HG02943 (cell line): ENCODE measurements around the gene EPHB3.

Source experiments
- ATAC-seq: cut with Tn5 transposase; IDR thresholded peaks from one replicate; pipeline ENCODE4 v1.9.1; 2021; ENCODE audit warnings: mild to moderate bottlenecking, low read depth, moderate library complexity; ENCODE audit not compliant: unreplicated experiment

Gene EPHB3

DNA sequence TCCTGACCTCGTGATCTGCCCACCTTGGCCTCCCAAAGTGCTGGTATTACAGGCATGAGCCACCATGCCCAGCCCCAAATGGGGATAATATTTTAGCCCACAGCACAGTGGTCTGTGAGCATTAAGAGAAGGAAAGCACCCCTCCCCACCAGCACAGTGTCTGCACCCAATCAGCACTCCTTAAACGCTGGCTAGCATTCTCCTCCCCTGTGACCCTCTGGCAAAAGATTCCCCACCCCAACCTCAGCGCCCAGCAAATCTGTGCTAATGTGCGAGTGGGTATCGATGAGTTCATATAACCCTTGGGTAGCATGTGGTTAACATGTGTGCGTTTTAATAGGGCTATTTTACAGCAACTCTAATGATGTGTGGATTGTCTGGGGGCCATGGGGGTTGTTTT, 18.3 kb upstream of the EPHB3 start:
- no peak for ATAC-seq

DNA sequence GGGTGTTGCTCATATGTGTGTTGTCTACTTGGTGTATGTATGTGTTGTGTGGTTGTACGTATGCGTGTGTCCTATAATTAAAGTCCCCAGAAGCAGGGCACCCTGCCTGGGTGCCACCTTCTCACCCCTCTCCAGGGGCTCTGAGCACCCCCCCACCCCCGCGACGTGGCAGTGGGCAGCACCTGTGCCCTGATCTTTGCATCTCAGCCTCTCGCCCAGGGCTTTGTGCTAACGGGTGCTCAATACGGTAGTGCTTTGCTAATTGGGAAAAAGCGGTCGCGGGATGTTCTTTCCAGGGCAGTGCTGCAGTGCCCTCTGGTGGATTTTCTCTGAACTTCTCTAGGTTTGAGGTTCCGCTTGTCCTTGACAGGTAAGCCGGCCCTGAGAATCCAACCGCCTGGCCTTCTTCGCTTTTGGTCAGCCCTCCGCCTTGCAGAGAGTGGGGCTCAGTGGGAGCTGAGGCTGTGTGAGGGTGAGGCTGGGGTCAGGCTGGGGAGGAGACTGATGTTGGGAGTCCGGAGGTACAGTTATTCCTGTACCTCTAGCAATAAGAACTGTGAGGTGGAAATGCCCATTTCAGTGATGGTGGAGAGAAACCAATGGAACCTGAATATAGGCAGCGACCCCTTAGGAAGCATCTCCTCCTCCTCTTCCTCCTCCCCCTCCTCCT, 17.6 kb upstream of the EPHB3 start:
- no peak for ATAC-seq

DNA sequence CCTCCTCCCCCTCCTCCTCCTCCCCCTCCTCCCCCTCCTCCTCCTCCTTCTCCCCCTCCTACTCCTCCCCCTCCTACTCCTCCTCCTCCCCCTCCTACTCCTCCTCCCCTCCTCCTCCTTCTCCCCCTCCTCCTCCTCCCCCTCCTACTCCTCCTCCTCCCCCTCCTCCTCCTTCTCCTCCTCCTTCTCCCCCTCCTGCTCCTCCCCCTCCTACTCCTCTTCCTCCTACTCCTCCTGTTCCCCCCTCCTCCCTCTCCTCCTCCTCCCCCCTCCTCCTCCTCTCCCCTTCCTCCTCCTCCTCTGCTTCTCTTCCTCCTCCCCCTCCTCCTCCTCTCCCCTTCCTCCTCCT, 17.1 kb upstream of the EPHB3 start:
- no peak for ATAC-seq

DNA sequence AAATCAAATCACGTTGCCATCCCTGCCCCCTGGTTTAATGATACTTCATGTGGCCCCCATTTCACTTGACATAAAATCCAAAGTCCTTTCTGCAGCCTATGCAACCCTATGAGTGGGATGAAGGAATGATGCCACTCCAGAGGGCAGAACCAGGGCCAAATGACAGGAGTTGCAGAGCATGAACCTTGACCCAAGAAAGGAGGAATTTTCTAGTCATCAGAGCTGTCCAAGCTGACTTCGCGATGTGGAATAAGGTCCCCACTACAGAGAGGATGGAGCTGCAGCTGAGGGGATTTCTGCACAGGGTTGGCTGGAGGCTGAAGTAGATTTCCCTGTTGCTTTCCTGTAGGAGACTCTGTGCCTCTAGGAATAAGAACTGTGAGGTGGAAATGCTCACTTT, 15.8 kb upstream of the EPHB3 start:
- ATAC-seq: no peak

DNA sequence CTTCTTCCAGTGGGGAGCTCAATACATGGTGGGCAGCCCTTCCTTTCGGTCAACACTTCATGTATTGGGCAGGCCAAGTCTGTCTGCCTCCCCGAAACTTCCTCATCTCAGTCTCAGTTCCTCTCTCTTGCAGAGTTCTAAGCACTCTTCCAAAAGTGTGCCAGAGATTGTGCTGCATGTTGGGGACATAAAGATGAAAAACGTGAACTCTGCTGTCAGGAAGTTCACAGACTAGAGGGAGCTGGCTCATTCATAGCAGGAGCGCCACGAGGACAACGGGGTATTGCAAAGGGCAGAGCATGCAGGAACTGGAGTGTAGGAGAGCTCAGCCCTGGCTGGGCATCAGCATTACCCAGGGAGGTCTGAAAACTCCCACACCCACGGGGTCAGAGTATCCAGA, 15.3 kb upstream of the EPHB3 start:
- ATAC-seq: no peak

DNA sequence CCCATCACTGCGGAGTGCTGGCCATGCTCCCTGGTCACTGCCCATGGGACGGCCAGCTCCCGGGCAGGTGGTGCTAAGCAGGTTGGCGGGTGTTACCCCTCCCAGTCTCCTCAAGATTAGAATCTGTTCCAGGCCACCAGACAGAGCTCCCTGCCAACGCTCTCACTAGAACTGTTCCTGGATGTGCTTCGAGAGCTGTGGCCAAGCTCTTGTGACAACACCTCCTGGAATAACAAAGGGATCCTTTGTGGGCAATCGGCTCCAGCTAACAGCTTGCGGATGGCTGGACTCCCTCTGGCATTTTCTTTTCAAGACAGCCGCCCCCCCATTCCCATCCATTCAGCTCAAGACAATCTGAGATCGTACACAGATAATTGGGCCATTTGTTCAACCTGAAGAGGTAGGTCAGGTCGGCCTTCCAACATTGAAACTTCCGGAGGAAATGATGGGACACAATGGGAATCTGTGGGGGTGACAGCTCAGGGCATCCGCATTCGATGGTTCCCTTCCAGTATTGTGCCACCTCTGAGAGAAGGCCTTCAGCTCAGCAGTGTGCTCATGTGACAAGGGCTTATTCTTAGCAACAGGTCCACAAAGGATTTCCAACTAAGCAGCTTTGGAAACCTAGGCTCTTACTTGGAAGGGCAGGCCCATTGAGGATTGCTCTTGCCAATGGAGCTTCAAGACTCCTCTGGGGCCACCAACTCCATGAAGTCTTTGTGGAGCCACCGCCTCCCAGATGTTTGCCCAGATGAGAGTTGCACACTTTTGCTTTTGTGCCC, 11.6 kb upstream of the EPHB3 start:
- ATAC-seq: no peak

DNA sequence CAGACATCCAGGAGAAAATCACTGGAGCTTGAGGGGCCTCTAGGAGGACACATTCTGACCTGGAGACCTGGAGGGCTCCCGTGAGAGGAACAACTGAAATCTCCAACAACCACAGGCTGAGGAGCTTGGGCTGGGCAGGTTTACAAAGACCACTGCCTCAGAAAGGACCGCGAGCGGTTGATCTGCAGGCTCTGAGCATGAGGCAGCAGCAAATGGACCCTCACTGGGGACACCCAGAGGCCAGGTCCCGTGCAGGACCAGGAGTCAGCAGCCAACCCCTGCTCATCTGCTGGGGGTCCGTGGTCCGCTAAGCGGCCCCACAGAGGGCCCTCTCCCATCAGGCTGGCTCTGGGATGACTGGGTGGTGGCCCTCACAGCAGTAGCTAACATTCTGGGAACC, 10.5 kb upstream of the EPHB3 start:
- ATAC-seq: no peak

DNA sequence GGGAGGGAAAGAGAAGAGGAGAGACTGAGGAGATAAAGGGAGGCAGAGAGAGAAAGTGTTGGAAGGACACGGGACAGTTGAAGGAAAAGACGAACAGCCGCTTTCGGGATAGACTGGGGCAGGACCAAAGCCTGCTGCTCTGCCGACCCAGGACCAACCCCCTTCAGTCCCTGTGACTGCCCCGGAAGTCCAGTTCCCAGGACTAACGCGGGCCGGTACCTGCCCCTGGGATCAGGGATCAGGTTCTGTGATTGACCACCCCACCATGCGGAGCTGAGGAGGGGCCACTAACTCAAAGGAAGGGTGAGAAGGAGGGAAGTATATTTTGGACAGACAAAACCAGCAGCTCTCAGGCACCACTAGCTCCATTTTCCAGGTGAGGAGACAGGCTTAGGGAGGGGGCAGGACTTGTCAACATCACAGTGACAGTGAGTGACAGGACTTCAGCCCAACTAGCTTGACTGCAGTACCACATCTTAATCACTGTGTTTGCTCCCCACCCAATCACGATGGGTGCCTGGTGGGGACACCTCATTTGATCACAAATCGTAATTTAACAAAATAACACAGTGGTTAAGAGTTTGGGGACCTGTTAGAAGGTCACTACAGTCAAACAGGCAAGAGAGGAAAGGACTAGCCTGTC, 9.8 kb upstream of the EPHB3 start:
- ATAC-seq: no peak

DNA sequence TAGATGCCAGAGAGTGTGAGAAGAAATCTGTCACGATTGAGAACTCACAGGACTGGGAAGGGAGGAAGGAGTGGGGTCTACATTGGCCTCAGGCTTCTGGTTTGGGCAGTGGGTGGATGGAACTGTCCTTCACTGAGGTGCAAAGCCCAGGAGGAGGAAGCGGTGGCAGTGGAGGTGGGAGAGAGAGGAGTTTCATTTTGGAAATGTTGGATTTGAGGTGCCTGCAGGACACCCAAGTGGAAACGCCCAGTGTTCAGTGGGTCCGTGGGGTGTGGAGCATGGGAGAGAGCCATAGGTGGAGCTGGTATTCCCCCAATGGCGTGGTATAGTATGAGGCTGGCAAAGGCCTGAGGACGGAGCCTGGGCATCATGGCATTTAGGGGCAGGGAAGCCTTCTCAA, 9.3 kb upstream of the EPHB3 start:
- ATAC-seq: no peak

DNA sequence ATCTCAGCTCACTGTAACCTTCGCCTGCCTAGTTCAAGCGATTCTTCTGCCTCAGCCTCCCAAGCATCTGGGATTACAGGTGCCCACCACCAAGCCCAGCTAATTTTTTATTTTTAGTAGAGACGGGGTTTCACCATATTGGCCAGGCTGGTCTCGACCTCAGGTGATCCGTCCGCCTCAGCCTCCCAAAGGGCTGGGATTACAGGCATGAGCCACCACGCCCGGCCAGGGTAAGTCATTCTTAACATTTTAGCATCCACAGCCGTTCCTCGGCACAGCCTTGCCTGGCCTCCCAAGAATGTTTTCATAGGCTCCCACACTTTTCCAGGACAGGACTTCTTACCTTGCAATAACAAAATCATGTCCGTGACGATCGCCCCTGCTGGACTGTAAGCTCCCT, 8.7 kb upstream of the EPHB3 start:
- ATAC-seq: no peak

DNA sequence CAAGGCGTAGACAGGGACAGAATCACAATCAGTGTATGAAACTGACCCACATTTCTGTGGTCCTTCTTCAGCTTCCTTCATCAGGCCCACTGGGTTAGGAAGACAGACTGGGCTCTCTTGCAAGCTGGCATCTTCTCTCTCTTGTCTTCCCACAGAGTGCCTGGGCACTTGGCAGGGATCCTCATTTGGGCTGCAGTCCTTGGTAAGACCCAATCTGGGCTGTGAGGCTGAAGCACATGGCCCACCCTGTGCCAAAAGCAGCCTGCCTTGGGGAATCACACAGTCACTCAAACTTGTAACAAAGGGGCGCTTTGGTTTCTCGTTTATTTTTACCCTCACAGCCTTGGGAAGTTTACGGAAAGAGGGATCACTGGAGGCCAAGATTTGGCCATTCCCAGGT, 8.2 kb upstream of the EPHB3 start:
- ATAC-seq: no peak

DNA sequence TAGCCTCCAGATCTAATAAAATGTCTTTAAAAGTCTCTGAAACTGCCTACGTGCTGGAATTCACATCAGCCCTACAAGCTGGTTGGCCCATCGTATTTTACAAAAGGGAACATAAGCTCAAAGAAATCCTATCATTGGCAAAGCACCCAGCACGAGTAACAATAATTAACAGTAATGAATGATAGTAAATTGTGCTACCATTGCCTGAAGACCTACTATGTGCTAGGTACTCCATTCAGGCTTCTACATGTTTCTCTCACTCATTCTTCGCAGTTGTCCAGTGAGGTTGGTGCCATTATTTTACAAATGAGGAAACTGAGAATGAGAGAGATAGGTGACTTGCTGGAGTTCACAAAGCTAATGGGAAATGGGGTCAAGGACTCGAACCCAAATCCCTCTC, 7.1 kb upstream of the EPHB3 start:
- no peak for ATAC-seq

DNA sequence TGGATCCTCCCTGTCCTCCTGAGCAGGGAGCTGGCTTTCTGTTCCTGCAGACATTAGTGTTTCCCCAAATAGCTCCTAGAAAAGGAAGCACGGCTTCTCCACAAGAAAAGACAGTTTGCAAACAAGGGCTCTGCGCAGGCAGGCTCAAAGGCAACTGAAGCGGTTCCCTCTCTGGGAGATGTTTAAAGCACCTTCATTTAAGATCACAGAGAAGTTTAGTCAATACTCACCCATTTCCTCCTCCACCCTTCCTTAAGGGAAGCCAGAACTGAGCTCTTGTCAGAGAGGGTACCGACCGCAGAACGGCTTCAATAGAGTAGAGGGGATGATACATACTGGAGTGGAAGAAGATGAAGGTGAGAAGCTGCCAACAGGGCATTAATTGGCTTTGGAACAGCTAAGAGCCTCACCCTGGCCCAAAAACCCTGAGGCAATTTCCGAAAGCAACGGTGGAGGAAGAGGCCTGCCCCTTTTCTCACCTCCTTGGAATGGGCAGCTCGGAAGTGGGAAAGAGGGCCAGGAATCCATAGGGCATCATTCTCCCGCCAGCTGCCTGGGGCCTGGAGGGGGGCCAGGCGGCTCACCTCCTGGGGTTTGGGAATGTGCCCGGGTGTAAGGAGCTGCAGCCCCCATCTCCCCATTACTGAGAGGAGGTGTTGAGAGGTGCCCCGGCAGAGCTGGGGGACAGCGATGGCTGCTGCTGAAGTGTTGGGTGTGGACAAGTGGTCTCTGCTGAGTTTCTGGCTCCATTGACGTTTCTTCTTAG, 4.8 kb upstream of the EPHB3 start:
- no peak for ATAC-seq

DNA sequence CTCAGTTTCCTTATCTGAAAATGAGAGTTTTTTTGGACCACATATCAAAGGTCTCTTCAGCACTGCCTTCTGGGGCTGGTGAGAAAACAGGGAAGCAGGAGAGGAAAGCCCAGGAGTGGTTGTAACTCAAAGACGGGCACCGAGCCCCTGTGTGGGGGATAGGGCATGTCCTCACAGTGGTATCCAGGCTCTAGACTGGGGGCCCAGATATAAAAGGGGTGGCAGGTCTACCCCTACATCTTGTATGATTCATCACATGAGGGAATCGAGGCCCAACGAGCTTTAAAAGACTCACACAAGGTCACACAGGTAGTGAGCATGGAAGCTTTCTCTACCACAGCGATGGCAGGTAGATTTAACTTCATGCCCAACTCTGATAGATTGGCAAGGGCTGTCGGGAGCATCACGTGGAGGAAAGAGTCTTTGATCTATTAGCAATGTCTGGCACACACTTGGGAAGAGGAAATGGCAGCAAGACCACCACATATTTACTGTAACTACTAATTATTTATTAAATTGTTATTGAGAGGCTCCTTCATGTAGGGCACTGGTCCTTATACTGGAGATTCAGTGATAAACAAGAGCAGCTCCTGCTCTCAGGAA, 4.1 kb upstream of the EPHB3 start:
- no peak for ATAC-seq

DNA sequence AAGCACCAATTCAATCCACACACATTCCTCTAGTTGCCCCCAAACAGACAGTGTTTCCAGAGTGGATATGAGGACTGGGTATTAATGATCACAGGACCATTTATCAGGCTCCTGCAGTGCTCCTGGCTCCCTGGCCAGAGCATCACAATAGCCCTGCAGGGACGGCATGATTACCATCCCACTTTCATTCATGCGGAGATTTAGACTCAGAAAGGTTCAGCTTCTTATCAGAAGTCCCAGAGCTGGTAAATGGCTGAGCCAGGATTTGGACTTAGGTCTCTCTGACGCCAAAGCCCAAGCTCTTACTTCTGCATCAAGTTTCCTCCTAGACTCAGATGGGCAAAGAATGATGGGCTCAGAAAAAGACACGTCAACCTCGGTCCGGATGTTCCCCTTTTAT, 2.9 kb upstream of the EPHB3 start:
- no peak for ATAC-seq

DNA sequence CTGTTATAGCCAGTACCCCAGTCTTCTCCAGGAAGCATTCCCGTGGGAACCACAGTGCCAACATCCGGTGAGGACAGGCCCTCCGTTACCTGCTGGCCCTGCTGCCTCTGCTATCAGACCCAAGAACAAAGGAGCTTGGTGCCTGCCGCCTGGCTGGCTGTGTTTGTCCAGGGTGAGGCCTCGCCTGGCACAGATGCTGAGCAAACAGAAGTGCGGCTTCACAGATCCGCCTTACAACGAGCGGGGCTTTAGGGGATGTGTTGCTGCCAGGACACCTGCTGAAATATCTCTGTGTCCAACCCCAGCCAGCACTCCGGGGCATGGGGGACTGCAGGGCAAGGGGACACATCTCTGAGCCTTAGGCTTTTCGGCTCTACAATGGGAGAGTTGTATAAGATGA, 2.2 kb upstream of the EPHB3 start:
- no peak for ATAC-seq

DNA sequence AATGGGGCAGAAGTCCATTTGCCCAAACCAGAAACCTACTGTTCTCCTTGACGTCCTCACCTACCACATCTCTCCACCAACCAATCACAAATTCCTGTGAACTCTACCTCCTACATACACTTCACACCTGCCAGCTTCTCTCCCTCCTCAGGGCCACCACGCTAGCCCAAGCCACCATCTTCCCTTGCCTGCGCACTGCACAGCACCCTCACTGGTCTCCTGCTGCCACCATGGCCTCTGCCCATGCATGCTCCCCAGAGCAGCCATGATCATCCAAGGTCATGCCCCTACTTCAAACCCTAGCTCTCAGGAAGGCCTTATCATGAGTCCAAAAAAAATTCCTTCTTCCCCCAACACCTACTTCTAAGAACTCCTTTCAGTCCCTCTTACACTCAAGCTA, 1.1 kb upstream of the EPHB3 start:
- no peak for ATAC-seq

DNA sequence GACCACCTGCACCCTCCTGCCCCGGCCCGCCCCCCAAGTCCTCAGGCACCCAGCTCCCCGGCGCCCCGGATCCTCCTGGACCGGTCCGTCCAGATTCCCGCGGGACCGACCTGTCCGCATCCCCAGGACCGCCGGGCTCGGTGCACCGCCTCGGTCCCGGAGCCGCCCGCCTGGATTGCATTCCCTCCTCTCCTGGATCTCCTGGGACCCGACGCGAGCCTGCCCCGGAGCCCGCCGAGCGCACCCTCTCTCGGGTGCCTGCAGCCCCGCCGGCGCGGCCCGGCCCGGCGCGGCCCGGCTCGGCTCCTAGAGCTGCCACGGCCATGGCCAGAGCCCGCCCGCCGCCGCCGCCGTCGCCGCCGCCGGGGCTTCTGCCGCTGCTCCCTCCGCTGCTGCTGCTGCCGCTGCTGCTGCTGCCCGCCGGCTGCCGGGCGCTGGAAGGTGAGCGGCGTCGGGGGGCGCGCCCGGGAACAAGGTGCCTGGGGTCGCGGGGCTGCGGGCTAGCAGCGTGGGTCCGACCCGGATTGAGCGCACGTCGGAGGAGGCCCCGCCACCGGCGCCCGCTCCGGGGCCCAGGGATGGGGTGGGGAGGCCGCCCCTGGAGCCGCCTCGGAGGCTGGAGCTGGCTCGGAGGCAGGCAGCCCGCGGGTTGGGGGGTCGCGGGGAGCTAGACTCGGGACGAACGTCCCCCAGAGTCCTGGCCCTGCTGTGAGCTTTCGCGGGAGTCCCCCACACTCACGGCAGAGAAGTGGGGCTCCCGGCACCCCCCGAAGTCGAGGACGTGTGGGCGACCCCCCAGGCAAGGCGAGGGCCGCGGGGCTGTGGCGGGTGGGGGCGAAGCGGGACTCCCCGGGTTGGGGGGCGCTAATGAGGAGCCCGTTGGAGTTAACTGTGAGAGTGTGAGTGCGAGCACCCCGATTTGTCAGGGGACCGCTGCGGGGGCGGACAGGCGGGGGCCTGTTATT, 610 bp downstream of the EPHB3 start:
- no peak for ATAC-seq

DNA sequence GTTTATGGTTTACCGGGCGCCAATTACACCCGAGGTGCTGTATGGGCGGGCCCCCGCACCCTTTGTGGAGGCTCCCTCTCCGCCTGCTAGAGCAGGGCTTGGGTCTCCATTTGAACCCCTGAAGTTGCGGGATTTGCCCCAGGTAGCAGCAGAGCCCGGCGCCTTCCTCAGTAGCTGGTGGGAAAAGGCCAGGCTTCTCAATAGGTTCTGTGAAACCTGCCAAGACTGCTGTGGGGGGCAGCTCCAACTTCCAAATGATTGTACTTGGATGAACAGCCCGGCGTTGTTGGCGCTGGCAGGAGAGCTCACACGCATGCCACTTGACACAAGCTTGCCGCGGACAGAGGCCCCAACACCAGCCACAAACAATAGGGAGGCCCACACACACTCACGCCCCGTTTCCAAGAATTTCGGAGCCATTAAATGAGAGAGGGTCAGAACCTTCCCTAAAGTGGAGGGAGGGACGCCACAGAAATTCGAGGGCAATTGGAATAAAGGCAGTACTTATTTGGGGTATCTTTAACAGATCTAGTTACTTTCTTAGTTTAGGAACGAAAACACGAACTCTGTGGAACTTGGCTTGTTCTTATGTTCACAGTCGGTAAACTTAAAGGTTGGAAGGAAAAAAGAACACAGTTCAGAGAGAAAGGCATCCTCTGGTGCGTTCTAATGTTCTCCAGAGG, 1.4 kb downstream of the EPHB3 start:
- ATAC-seq: no peak
